GM23338 (cell line): Measurements from ENCODE around the gene PLEKHG5. TPM values are rescaled to one million over a fixed set of nuclear protein-coding genes. Genes with fewer than 3 reads are reported as not detected.

Experiments used
- ATAC-seq: fragments of 200-7000 bp; cut with Tn5 transposase; 3 replicates; pipeline ENCODE4 v1.9.1; 2020
- DNase-seq: peaks from one replicate; pipeline ENCODE4 v3.0.0-alpha.2; 2015; ENCODE audit warnings: low spot score
- H2AFZ ChIP-seq: fragments of 200-600 bp; sonication (generic); 2 replicates; pipeline ENCODE4 v1.8.0; 2016; ENCODE audit warnings: antibody characterized with exemption, mild to moderate bottlenecking, moderate library complexity
- H3F3A ChIP-seq: fragments of 200-600 bp; sonication (generic); replicated peaks from 2 replicates; pipeline ENCODE4 v1.8.0; 2017; ENCODE audit warnings: antibody characterized with exemption, mixed run types, low read depth
- H3K27ac ChIP-seq: fragments of 200-600 bp; sonication (generic); 2 replicates; pipeline ENCODE4 v1.6.1; 2016; ENCODE audit warnings: low read depth
- H3K27me3 ChIP-seq: fragments of 200-600 bp; sonication (generic); 2 replicates; pipeline ENCODE4 v1.8.0; 2016; ENCODE audit warnings: mild to moderate bottlenecking, mixed run types, moderate library complexity; ENCODE audit not compliant: insufficient read depth
- H3K36me3 ChIP-seq: fragments of 200-600 bp; sonication (generic); 2 replicates; pipeline ENCODE4 v1.8.0; 2016; ENCODE audit warnings: mild to moderate bottlenecking; ENCODE audit not compliant: insufficient read depth
- H3K4me1 ChIP-seq: fragments of 200-600 bp; sonication (generic); 2 replicates; pipeline ENCODE4 v1.8.0; 2016; ENCODE audit warnings: mild to moderate bottlenecking, moderate library complexity; ENCODE audit not compliant: insufficient read depth
- H3K4me2 ChIP-seq: fragments of 200-600 bp; sonication (generic); 2 replicates; pipeline ENCODE4 v1.7.1; 2017; ENCODE audit warnings: mixed run types
- H3K4me3 ChIP-seq: fragments of 200-600 bp; sonication (generic); 2 replicates; pipeline ENCODE4 v1.6.1; 2016; ENCODE audit warnings: mixed run types
- H3K79me2 ChIP-seq: fragments of 200-600 bp; sonication (generic); replicated peaks from 2 replicates; pipeline ENCODE4 v1.8.0; 2017; ENCODE audit warnings: mild to moderate bottlenecking; ENCODE audit not compliant: insufficient read depth
- H3K9me2 ChIP-seq: fragments of 200-600 bp; sonication (generic); 2 replicates; pipeline ENCODE4 v1.8.0; 2017; ENCODE audit not compliant: insufficient read depth
- H4K20me1 ChIP-seq: fragments of 200-600 bp; sonication (generic); replicated peaks from 2 replicates; pipeline ENCODE4 v1.8.0; 2017; ENCODE audit warnings: mild to moderate bottlenecking; ENCODE audit not compliant: insufficient read depth
- H3K27ac Mint-ChIP-seq: 2 replicates; pipeline ENCODE4 v1.8.0; 2020; ENCODE audit warnings: inconsistent platforms, mild to moderate bottlenecking, moderate library complexity, mixed read lengths
- H3K27me3 Mint-ChIP-seq: 3 replicates; pipeline ENCODE4 v1.8.0; 2022; ENCODE audit warnings: low read depth, mild to moderate bottlenecking, moderate library complexity, mixed read lengths, inconsistent platforms; ENCODE audit not compliant: insufficient read depth, poor library complexity
- H3K36me3 Mint-ChIP-seq: 3 replicates; pipeline ENCODE4 v1.8.0; 2021; ENCODE audit warnings: low read depth, mild to moderate bottlenecking, inconsistent platforms, moderate library complexity, mixed read lengths
- H3K4me1 Mint-ChIP-seq: 3 replicates; pipeline ENCODE4 v1.8.0; 2020; ENCODE audit warnings: mild to moderate bottlenecking, inconsistent platforms, mixed read lengths
- H3K4me3 Mint-ChIP-seq: 3 replicates; pipeline ENCODE4 v1.8.0; 2021; ENCODE audit warnings: moderate library complexity, mild to moderate bottlenecking, inconsistent platforms, mixed read lengths
- H3K9me3 Mint-ChIP-seq: 3 replicates; pipeline ENCODE4 v1.8.0; 2020; ENCODE audit warnings: moderate library complexity, mild to moderate bottlenecking, inconsistent platforms, mixed read lengths
- CREB1 ChIP-seq: fragments of 250-450 bp; sonication (Bioruptor Pico); IDR thresholded peaks from 2 replicates; pipeline ENCODE4 v1.5.0; 2020; ENCODE audit warnings: low read depth, mild to moderate bottlenecking, moderate library complexity
- NANOG ChIP-seq: IDR thresholded peaks from 2 replicates; pipeline ENCODE4 v1.6.1; 2016; ENCODE audit warnings: antibody characterized with exemption, borderline replicate concordance
- polyA plus RNA-seq: library from polyadenylated mRNA; unstranded; fragments of >200 nt; fragmentation: Nextera tagmentation; extraction: Ambion mirVana; gene quantifications from 2 replicates; pipeline ENCODE4 v1.2.1, GENCODE V29; 2016
- total RNA-seq: library from RNA; depleted of rRNA; stranded (reverse); fragments of >200 nt; shearing (Covaris generic); gene quantifications from 2 replicates; pipeline ENCODE4 v1.2.3, GENCODE V29; 2014
- TF ChIP-seq, protein P1 (sequence below): fragments of 250-450 bp; sonication (Bioruptor Pico); IDR thresholded peaks from 2 replicates; pipeline ENCODE4 v1.5.0; 2020; ENCODE audit warnings: mild to moderate bottlenecking, moderate library complexity
- TF ChIP-seq, protein P2 (sequence below), 2 experiments: fragments of 200-600 bp in 1 of 2; sonication (generic) in 1 of 2; conservative IDR thresholded peaks; 2 replicates each; pipeline versions ENCODE4 v1.5.1 to v1.6.1; 2016 to 2017; ENCODE audit warnings: antibody characterized with exemption in 2 of 2, low read depth in 2 of 2, mild to moderate bottlenecking in 2 of 2, moderate library complexity in 1 of 2
- TF ChIP-seq, protein P3 (sequence below): IDR thresholded peaks from 2 replicates; pipeline ENCODE4 v1.6.1; 2016; ENCODE audit warnings: antibody characterized with exemption
- TF ChIP-seq, protein P4 (sequence below): IDR thresholded peaks from one replicate; pipeline ENCODE4 v1.6.1; 2018; ENCODE audit warnings: antibody characterized with exemption; ENCODE audit not compliant: unreplicated experiment

PLEKHG5 gene
- total and polyA plus RNA-seq, 2 experiments from 2014 or later: 9.0 to 26.4 TPM

DNA sequence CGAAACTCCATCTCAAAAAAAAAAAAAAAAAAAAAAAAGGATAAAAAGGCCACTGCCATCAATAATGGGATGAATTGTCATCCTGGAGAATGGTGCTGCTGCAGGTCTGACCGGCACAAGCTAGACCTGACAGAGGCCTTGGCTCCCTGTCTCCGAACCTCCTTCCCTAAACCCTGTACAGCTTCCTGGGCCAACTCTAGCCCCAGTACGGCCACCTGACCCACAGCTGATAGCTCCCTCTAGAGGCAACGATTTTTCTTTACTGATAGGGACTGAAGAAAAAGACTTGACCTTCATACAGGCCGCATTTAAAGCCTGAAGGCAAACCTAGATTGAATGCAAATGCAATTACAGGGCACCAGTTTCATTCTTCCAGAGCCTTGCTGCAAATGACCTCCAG lies 32.1 kb upstream of the PLEKHG5 start:
- Histone ChIP-seq H4K20me1 (no peaks in the 10 kb centered on the region; the same call in none of the 2 replicates), H3K4me1 (peaks cover 20% of the 10 kb centered on the region), H3K9me2 (no peaks in the 10 kb centered on the region), H2AFZ (no peak overlapping the region), H3K4me3 (no peak overlapping the region), H3K27me3 (no peaks in the 10 kb centered on the region), H3K36me3 (peaks cover 19% of the 10 kb centered on the region; the same call in 1 of the 2 replicates), H3F3A (peaks cover 45% of the 10 kb centered on the region), H3K27ac (no peak overlapping the region), H3K79me2 (no peaks in the 10 kb centered on the region), H3K4me2 (no peak overlapping the region)
- Mint-ChIP-seq H3K4me1 (peaks cover 32% of the 10 kb centered on the region), H3K36me3 (peaks cover 37% of the 10 kb centered on the region), H3K4me3 (no peak overlapping the region), H3K9me3 (no peaks in the 10 kb centered on the region), H3K27me3 (peaks cover 25% of the 10 kb centered on the region), H3K27ac (no peak overlapping the region; the same call in 1 of the 2 replicates)
- TF ChIP-seq, protein P1, sequence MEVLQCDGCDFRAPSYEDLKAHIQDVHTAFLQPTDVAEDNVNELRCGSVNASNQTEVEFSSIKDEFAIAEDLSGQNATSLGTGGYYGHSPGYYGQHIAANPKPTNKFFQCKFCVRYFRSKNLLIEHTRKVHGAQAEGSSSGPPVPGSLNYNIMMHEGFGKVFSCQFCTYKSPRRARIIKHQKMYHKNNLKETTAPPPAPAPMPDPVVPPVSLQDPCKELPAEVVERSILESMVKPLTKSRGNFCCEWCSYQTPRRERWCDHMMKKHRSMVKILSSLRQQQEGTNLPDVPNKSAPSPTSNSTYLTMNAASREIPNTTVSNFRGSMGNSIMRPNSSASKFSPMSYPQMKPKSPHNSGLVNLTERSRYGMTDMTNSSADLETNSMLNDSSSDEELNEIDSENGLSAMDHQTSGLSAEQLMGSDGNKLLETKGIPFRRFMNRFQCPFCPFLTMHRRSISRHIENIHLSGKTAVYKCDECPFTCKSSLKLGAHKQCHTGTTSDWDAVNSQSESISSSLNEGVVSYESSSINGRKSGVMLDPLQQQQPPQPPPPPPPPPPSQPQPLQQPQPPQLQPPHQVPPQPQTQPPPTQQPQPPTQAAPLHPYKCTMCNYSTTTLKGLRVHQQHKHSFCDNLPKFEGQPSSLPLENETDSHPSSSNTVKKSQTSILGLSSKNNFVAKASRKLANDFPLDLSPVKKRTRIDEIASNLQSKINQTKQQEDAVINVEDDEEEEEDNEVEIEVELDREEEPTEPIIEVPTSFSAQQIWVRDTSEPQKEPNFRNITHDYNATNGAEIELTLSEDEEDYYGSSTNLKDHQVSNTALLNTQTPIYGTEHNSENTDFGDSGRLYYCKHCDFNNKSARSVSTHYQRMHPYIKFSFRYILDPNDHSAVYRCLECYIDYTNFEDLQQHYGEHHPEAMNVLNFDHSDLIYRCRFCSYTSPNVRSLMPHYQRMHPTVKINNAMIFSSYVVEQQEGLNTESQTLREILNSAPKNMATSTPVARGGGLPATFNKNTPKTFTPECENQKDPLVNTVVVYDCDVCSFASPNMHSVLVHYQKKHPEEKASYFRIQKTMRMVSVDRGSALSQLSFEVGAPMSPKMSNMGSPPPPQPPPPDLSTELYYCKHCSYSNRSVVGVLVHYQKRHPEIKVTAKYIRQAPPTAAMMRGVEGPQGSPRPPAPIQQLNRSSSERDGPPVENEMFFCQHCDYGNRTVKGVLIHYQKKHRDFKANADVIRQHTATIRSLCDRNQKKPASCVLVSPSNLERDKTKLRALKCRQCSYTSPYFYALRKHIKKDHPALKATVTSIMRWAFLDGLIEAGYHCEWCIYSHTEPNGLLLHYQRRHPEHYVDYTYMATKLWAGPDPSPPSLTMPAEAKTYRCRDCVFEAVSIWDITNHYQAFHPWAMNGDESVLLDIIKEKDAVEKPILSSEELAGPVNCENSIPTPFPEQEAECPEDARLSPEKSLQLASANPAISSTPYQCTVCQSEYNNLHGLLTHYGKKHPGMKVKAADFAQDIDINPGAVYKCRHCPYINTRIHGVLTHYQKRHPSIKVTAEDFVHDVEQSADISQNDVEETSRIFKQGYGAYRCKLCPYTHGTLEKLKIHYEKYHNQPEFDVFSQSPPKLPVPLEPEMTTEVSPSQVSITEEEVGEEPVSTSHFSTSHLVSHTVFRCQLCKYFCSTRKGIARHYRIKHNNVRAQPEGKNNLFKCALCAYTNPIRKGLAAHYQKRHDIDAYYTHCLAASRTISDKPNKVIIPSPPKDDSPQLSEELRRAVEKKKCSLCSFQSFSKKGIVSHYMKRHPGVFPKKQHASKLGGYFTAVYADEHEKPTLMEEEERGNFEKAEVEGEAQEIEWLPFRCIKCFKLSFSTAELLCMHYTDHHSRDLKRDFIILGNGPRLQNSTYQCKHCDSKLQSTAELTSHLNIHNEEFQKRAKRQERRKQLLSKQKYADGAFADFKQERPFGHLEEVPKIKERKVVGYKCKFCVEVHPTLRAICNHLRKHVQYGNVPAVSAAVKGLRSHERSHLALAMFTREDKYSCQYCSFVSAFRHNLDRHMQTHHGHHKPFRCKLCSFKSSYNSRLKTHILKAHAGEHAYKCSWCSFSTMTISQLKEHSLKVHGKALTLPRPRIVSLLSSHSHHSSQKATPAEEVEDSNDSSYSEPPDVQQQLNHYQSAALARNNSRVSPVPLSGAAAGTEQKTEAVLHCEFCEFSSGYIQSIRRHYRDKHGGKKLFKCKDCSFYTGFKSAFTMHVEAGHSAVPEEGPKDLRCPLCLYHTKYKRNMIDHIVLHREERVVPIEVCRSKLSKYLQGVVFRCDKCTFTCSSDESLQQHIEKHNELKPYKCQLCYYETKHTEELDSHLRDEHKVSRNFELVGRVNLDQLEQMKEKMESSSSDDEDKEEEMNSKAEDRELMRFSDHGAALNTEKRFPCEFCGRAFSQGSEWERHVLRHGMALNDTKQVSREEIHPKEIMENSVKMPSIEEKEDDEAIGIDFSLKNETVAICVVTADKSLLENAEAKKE (CRISPR knock-in tag): no peak
- TF ChIP-seq, protein P2, sequence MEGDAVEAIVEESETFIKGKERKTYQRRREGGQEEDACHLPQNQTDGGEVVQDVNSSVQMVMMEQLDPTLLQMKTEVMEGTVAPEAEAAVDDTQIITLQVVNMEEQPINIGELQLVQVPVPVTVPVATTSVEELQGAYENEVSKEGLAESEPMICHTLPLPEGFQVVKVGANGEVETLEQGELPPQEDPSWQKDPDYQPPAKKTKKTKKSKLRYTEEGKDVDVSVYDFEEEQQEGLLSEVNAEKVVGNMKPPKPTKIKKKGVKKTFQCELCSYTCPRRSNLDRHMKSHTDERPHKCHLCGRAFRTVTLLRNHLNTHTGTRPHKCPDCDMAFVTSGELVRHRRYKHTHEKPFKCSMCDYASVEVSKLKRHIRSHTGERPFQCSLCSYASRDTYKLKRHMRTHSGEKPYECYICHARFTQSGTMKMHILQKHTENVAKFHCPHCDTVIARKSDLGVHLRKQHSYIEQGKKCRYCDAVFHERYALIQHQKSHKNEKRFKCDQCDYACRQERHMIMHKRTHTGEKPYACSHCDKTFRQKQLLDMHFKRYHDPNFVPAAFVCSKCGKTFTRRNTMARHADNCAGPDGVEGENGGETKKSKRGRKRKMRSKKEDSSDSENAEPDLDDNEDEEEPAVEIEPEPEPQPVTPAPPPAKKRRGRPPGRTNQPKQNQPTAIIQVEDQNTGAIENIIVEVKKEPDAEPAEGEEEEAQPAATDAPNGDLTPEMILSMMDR (conservative IDR thresholded peaks at IDR 0.05; ENCODE audit: low read depth in 2 of 2): peak; percentile 85 to 94
- ATAC-seq: peak; percentile 72
- peak; percentile 93 for DNase-seq

DNA sequence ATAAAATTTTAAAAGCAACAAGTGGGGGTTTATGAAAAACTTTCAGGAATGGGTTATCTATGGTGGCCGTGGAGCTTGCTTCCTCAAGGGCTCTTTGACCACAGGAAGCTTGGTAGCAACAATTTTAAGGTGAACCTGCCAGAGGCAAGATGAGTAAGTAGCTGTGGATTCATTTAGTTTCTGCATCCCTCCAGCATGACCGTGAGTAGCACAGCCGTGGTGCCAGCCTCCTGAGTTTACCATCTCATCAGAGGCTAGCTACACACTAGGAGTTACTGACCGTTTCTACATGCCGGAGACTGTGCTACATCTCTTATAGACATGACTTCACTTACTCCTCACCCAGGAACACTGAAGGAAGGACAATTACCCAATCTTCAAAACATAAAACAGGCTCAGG lies 30.1 kb upstream of the PLEKHG5 start:
- Histone ChIP-seq H3K4me3 (no peak overlapping the region), H3K4me2 (no peak overlapping the region), H3K9me2 (no peaks in the 10 kb centered on the region), H2AFZ (no peak overlapping the region), H3F3A (peaks cover 39% of the 10 kb centered on the region), H3K4me1 (peaks cover 20% of the 10 kb centered on the region), H3K36me3 (peaks cover 9% of the 10 kb centered on the region; the same call in 1 of the 2 replicates), H3K79me2 (no peaks in the 10 kb centered on the region), H3K27ac (peak overlapping the region; percentile 55; the same call in 1 of the 2 replicates), H3K27me3 (no peaks in the 10 kb centered on the region), H4K20me1 (no peaks in the 10 kb centered on the region; the same call in none of the 2 replicates)
- Mint-ChIP-seq H3K9me3 (no peaks in the 10 kb centered on the region), H3K4me3 (no peak overlapping the region; the same call in 2 of the 3 replicates), H3K27me3 (peaks cover 21% of the 10 kb centered on the region), H3K27ac (0 out of 2 replicates have a peak overlapping the region, but pooled peaks have one; percentile 62), H3K4me1 (peaks cover 32% of the 10 kb centered on the region), H3K36me3 (peaks cover 19% of the 10 kb centered on the region)
- DNase-seq (no peak), ATAC-seq (no peak)
- TF ChIP-seq, protein P3, sequence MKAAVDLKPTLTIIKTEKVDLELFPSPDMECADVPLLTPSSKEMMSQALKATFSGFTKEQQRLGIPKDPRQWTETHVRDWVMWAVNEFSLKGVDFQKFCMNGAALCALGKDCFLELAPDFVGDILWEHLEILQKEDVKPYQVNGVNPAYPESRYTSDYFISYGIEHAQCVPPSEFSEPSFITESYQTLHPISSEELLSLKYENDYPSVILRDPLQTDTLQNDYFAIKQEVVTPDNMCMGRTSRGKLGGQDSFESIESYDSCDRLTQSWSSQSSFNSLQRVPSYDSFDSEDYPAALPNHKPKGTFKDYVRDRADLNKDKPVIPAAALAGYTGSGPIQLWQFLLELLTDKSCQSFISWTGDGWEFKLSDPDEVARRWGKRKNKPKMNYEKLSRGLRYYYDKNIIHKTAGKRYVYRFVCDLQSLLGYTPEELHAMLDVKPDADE: no peak
- TF ChIP-seq CREB1 (CRISPR knock-in tag) (no peak), NANOG (no peak)
- TF ChIP-seq, protein P4, sequence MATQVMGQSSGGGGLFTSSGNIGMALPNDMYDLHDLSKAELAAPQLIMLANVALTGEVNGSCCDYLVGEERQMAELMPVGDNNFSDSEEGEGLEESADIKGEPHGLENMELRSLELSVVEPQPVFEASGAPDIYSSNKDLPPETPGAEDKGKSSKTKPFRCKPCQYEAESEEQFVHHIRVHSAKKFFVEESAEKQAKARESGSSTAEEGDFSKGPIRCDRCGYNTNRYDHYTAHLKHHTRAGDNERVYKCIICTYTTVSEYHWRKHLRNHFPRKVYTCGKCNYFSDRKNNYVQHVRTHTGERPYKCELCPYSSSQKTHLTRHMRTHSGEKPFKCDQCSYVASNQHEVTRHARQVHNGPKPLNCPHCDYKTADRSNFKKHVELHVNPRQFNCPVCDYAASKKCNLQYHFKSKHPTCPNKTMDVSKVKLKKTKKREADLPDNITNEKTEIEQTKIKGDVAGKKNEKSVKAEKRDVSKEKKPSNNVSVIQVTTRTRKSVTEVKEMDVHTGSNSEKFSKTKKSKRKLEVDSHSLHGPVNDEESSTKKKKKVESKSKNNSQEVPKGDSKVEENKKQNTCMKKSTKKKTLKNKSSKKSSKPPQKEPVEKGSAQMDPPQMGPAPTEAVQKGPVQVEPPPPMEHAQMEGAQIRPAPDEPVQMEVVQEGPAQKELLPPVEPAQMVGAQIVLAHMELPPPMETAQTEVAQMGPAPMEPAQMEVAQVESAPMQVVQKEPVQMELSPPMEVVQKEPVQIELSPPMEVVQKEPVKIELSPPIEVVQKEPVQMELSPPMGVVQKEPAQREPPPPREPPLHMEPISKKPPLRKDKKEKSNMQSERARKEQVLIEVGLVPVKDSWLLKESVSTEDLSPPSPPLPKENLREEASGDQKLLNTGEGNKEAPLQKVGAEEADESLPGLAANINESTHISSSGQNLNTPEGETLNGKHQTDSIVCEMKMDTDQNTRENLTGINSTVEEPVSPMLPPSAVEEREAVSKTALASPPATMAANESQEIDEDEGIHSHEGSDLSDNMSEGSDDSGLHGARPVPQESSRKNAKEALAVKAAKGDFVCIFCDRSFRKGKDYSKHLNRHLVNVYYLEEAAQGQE: no peak
